ENCODE data around the gene CYB561. TPM values are rescaled to one million over a fixed set of nuclear protein-coding genes. Genes with fewer than 3 reads are reported as not detected.

CYB561 gene
- total RNA-seq, 1 experiment from 2014 or later, result 67.6 TPM

DNA sequence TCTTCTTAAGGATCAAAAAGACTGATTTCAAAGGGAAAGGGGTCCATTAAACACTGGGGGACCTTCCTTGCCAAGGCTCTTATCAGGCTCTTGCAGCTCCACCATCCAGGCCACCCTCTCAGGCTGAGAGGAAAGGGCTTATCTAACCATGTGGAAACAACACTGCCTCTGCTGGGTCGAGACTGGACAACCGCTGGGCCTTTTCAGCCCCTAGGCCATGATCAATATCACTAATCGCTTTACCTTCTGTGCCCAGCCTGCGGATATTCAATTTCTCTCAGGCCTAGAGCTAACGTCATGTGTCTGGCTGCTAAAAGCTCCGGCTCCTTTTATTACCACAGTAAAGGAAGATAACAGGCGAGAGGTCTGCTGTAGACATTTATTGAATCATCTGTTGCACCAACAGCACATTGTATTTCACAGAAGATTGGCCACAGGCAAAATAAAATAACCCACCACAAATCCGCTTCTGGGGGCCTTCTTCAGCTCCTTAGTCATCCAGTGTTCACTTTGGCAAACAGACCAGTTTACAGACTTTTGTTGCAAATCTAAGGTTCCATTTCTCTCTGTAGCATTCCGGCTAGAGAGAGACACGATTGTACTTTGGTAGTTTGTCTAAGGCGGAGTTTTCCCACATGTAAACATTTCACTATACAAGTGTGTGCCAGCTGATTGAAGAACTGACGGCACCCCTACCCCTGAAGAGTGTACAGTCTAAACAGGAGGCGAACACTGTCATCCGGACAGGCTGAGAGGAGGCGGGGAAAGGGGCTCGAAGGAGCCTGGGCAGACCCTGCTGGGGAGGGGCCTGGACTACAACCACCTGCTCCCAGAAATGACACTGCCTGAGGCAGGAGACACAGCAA lies 13.9 kb downstream of the CYB561 start:
- H3K4me3 ChIP-seq (replicated peaks in 1 of 2; ENCODE audit: low read depth in 1 of 2, low read length in 2 of 2), result no peak overlapping the region
- ChIA-PET POLR2A (no interaction called here), CTCF (interaction anchor here (1.0 to 4.7 kb wide), 6 partner anchors 10 to 48 kb away, joined by 3 to 21 read pairs (median 5); no protein-coding TSS in a partner anchor), RAD21 (ENCODE audit: low non-redundant PET in 1 of 2, low total read pairs in 2 of 2, uncharacterized antibody in 2 of 2, unreplicated experiment in 2 of 2) (no interaction called here)
- ATAC-seq (no peak), DNase-seq (ENCODE audit: low read depth, low spot score) (no peak)
- BruUV-seq (replicated peaks), result TSS peak; percentile 47
- H3K4me2 ChIP-seq (ENCODE audit: low read length), result no peak overlapping the region
- H4K20me1 ChIP-seq (ENCODE audit: insufficient read depth), result no peaks in the 10 kb centered on the region
- no peaks in the 10 kb centered on the region for H3K27me3 ChIP-seq (ENCODE audit: insufficient read depth, low read length)
- H3K9me3 ChIP-seq (ENCODE audit: control insufficient read depth in 1 of 2, insufficient read depth in 1 of 2, low read depth in 1 of 2, low read length in 2 of 2), result no peaks in the 10 kb centered on the region
- 0 out of 2 replicates have a peak, but pooled peaks have one; percentile 9 for TF ChIP-seq POLR2AphosphoS5 (IDR thresholded peaks at IDR 0.05; ENCODE audit: low read depth, low read length)
- no peak for TF ChIP-seq EZH2 (IDR thresholded peaks at IDR 0.05)
- H3K4me1 ChIP-seq (ENCODE audit: control insufficient read depth in 1 of 2, insufficient read depth in 2 of 2, low read length in 2 of 2), result peaks cover 44 to 45% of the 10 kb centered on the region in 2 experiments
- H3K9ac ChIP-seq (ENCODE audit: low read length), result no peak overlapping the region
- H2AFZ ChIP-seq (ENCODE audit: low read depth, low read length, poor library complexity, severe bottlenecking), result no peak overlapping the region
- H3K9me2 ChIP-seq (ENCODE audit: insufficient read depth), result no peaks in the 10 kb centered on the region
- intact Hi-C loops (cut with micrococcal nuclease), result no loop called here
- H3K79me2 ChIP-seq (ENCODE audit: insufficient read depth, low read length), result peaks cover 9% of the 10 kb centered on the region; the same call in 1 of the 2 replicates
- H3K36me3 ChIP-seq (ENCODE audit: control insufficient read depth in 1 of 2, insufficient read depth in 2 of 2, low read length in 2 of 2), result peaks cover 9 to 11% of the 10 kb centered on the region in 2 experiments; a peak in 3 of 4 replicates
- H3K27ac ChIP-seq (ENCODE audit: low read depth, low read length), result peak overlapping the region; percentile 52; the same call in 1 of the 2 replicates

DNA sequence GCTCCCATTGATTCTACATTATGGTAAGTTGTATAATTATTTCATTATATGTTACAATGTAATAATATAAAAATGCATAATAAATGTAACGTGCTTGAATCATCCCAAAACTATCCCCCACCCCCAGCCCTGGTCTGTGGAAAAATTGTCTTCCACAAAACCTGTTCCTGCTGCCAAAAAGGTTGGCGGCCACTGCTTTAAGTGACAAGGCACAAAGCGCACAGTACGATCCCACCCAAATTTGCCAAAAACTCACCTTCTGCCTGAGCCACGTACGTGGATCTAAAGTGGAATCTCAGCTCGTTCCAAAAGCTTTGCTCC lies 14.5 kb downstream of the CYB561 start:
- BruUV-seq (replicated peaks), result no TSS peak
- Histone ChIP-seq H3K9me2 (ENCODE audit: insufficient read depth) (no peaks in the 10 kb centered on the region), H2AFZ (ENCODE audit: low read depth, low read length, poor library complexity, severe bottlenecking) (no peak overlapping the region), H3K9me3 (ENCODE audit: control insufficient read depth in 1 of 2, insufficient read depth in 1 of 2, low read depth in 1 of 2, low read length in 2 of 2) (no peaks in the 10 kb centered on the region), H3K36me3 (ENCODE audit: control insufficient read depth in 1 of 2, insufficient read depth in 2 of 2, low read length in 2 of 2) (peaks cover 9 to 11% of the 10 kb centered on the region in 2 experiments; a peak in 3 of 4 replicates), H3K79me2 (ENCODE audit: insufficient read depth, low read length) (peaks cover 3% of the 10 kb centered on the region; the same call in 1 of the 2 replicates), H3K4me3 (replicated peaks in 1 of 2; ENCODE audit: low read depth in 1 of 2, low read length in 2 of 2) (no peak overlapping the region), H3K27me3 (ENCODE audit: insufficient read depth, low read length) (no peaks in the 10 kb centered on the region), H3K4me1 (ENCODE audit: control insufficient read depth in 1 of 2, insufficient read depth in 2 of 2, low read length in 2 of 2) (peaks cover 38 to 40% of the 10 kb centered on the region in 2 experiments), H4K20me1 (ENCODE audit: insufficient read depth) (no peaks in the 10 kb centered on the region), H3K9ac (ENCODE audit: low read length) (no peak overlapping the region), H3K4me2 (ENCODE audit: low read length) (no peak overlapping the region), H3K27ac (ENCODE audit: low read depth, low read length) (no peak overlapping the region)
- ChIA-PET CTCF (interaction anchor here (1.0 to 4.7 kb wide), 4 partner anchors 14 to 49 kb away, joined by 3 to 21 read pairs (median 4); no protein-coding TSS in a partner anchor), POLR2A (no interaction called here), RAD21 (ENCODE audit: low non-redundant PET in 1 of 2, low total read pairs in 2 of 2, uncharacterized antibody in 2 of 2, unreplicated experiment in 2 of 2) (no interaction called here)
- no peak for DNase-seq (ENCODE audit: low read depth, low spot score)
- ATAC-seq, result no peak
- TF ChIP-seq, protein P1, sequence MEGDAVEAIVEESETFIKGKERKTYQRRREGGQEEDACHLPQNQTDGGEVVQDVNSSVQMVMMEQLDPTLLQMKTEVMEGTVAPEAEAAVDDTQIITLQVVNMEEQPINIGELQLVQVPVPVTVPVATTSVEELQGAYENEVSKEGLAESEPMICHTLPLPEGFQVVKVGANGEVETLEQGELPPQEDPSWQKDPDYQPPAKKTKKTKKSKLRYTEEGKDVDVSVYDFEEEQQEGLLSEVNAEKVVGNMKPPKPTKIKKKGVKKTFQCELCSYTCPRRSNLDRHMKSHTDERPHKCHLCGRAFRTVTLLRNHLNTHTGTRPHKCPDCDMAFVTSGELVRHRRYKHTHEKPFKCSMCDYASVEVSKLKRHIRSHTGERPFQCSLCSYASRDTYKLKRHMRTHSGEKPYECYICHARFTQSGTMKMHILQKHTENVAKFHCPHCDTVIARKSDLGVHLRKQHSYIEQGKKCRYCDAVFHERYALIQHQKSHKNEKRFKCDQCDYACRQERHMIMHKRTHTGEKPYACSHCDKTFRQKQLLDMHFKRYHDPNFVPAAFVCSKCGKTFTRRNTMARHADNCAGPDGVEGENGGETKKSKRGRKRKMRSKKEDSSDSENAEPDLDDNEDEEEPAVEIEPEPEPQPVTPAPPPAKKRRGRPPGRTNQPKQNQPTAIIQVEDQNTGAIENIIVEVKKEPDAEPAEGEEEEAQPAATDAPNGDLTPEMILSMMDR (IDR thresholded peaks at IDR 0.05 in 2 of 3, conservative IDR thresholded peaks at IDR 0.05 in 1 of 3; ENCODE audit: borderline replicate concordance in 1 of 3, insufficient read depth in 1 of 3, low read depth in 2 of 3, low read length in 2 of 3), result no peak
- 0 out of 2 replicates have a peak, but pooled peaks have one; percentile 10 for TF ChIP-seq POLR2AphosphoS5 (IDR thresholded peaks at IDR 0.05; ENCODE audit: low read depth, low read length)
- intact Hi-C loops (cut with micrococcal nuclease), result no loop called here

Data from HCT116 (cell line).